DOHH2 (cell line): Measurements from ENCODE around the gene CBFA2T3.

Experiments used
- H3F3A ChIP-seq: fragments of 200-600 bp; sonication (generic), shearing (Covaris generic); 2 replicates; pipeline ENCODE4 v1.6.0; 2016; ENCODE audit warnings: antibody characterized with exemption, mild to moderate bottlenecking; ENCODE audit not compliant: control insufficient read depth, insufficient read depth
- H3K27ac ChIP-seq: fragments of 200-600 bp; sonication (generic); 2 replicates; pipeline ENCODE4 v1.5.1; 2014; ENCODE audit warnings: low read depth, mild to moderate bottlenecking, low read length, moderate library complexity
- H3K27me3 ChIP-seq: fragments of 200-600 bp; sonication (generic); 2 replicates; pipeline ENCODE4 v1.6.1; 2014; ENCODE audit warnings: mild to moderate bottlenecking, low read length, mixed read lengths; ENCODE audit not compliant: control insufficient read depth
- H3K36me3 ChIP-seq: fragments of 200-600 bp; sonication (generic); 2 replicates; pipeline ENCODE4 v1.6.1; 2014; ENCODE audit warnings: mild to moderate bottlenecking, low read length, moderate library complexity, mixed read lengths; ENCODE audit not compliant: control insufficient read depth
- H3K4me1 ChIP-seq: fragments of 200-600 bp; sonication (generic); 2 replicates; pipeline ENCODE4 v1.6.1; 2014; ENCODE audit warnings: mild to moderate bottlenecking, low read length, mixed read lengths; ENCODE audit not compliant: control insufficient read depth
- H3K4me2 ChIP-seq: fragments of 200-600 bp; sonication (generic); 2 replicates; pipeline ENCODE4 v1.6.0; 2014; ENCODE audit warnings: mild to moderate bottlenecking, low read length, moderate library complexity
- H3K4me3 ChIP-seq: fragments of 200-600 bp; sonication (generic); 2 replicates; pipeline ENCODE4 v1.5.1; 2014; ENCODE audit warnings: mild to moderate bottlenecking, low read length, mixed read lengths
- H3K79me2 ChIP-seq: fragments of 200-600 bp; sonication (generic); 2 replicates; pipeline ENCODE4 v1.6.1; 2014; ENCODE audit warnings: mild to moderate bottlenecking, low read length, mixed read lengths; ENCODE audit not compliant: control insufficient read depth
- H3K9me2 ChIP-seq: fragments of 200-600 bp; sonication (generic); replicated peaks from 2 replicates; pipeline ENCODE4 v1.6.1; 2014; ENCODE audit warnings: mild to moderate bottlenecking, low read length, mixed read lengths; ENCODE audit not compliant: control insufficient read depth
- H3K9me3 ChIP-seq: fragments of 200-600 bp; sonication (generic); 2 replicates; pipeline ENCODE4 v1.6.1; 2014; ENCODE audit warnings: antibody characterized with exemption, low read length, mixed read lengths; ENCODE audit not compliant: control insufficient read depth, insufficient read depth
- H4K20me1 ChIP-seq: fragments of 200-600 bp; sonication (generic); 2 replicates; pipeline ENCODE4 v1.6.0; 2014; ENCODE audit warnings: low read depth, mild to moderate bottlenecking, antibody characterized with exemption, low read length, moderate library complexity; ENCODE audit not compliant: control insufficient read depth, insufficient read depth
- CTCF ChIP-seq: fragments of 200-600 bp; sonication (generic); IDR thresholded peaks from one replicate; pipeline ENCODE4 v1.5.1; 2014; ENCODE audit warnings: antibody characterized with exemption, mild to moderate bottlenecking, low read depth, low read length; ENCODE audit not compliant: poor library complexity, severe bottlenecking
- EZH2phosphoT487 ChIP-seq: fragments of 200-600 bp; sonication (generic); IDR thresholded peaks from 2 replicates; pipeline ENCODE4 v1.6.1; 2017; ENCODE audit warnings: borderline replicate concordance, mild to moderate bottlenecking, antibody characterized with exemption, low read length, moderate library complexity, mixed read lengths

Gene CBFA2T3

DNA sequence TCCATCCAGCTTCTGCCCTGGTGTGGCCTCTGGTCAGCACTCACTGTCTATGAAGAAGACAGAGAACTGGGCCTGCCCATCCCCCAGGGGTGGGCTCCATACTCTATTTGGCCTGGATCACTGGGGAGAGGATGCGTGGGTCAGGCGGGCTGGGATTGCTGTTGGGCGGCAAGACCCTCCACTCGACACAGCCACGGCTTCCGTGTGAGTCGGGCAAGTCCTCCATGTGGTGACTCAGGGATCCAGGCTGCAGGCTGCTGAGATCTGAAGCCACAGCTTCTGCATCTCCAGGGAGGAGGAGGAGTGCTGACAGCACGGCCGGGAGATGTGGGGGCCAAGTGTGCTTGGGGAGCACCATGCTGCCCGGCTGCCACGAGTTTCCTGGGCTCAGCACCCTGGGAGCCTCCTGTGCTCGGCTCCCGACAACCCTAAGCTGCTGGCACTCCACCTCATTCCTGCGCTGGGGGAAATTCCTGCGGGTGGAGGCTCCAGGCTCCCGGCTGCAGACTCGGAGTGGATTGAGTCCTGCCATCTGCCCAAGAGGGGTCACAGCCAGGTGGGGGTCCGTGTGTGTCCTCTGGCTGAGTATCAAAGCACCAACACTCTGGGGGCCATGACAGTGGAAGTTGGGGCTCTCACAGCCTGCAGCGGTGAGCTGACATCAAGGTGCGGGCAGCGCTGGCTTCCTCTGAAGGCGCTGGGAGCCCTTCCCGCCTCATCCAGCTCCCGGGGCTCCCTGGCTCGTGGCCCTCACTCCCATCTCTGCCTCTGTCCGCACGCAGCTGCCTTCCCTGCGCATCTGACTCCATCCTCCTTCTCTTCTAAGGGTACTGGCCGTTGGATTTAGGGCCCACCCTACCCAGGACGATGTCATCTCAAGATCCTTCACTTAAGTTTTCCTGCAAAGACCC is 24.4 kb upstream of the CBFA2T3 start:
- H3F3A ChIP-seq = peaks cover 3% of the 10 kb centered on the region; the same call in 1 of the 2 replicates
- H3K27ac ChIP-seq = no peak overlapping the region
- H3K36me3 ChIP-seq = peaks cover 3% of the 10 kb centered on the region; the same call in 1 of the 2 replicates
- no peak for TF ChIP-seq CTCF
- no peak for TF ChIP-seq EZH2phosphoT487
- H3K79me2 ChIP-seq = no peaks in the 10 kb centered on the region
- H3K4me3 ChIP-seq = no peak overlapping the region
- no peaks in the 10 kb centered on the region for H3K9me2 ChIP-seq
- no peaks in the 10 kb centered on the region for H4K20me1 ChIP-seq
- H3K9me3 ChIP-seq = peaks cover 27% of the 10 kb centered on the region
- peaks cover 12% of the 10 kb centered on the region for H3K4me1 ChIP-seq
- no peak overlapping the region for H3K4me2 ChIP-seq
- H3K27me3 ChIP-seq = peaks cover 24% of the 10 kb centered on the region

DNA sequence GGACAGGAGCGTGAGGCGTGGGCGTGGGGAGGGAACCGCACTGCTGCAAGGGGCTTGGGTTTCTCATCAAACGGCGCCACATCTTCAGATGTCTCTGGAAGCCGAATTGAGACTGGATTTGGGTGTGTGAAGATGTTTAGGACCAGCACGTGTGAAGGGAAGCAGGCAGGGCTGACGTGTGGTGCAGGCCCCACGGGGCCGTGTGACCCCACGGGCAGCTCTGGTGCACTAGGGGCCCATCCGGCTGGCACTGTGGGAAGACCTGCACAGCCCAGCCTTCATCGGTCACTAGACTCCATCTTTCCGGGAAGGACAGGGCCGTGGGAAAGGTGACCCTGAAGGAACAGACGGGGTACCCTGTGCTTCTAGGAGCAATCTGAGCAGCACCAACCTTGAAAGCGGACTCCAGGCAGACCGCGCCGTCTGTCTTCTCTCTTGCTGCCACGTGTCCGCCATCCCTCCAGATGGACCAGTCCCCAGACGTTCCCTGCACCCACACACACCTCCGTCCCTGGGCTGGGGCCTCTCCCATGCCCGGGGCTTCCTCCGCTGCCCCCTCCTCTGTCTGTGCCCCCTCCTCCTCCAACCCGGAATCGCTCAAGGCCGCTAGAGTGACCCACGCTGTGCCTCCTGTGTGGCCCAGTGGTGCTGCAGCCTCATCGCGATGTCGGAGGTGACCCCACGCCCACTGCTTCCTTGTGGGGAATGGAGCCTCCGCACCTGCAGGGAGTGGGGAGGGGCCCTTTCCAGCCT is 23.4 kb upstream of the CBFA2T3 start:
- Histone ChIP-seq H3K4me2 (no peak overlapping the region), H4K20me1 (no peaks in the 10 kb centered on the region), H3K36me3 (peaks cover 3% of the 10 kb centered on the region; the same call in 1 of the 2 replicates), H3K9me2 (no peaks in the 10 kb centered on the region), H3K4me1 (peaks cover 12% of the 10 kb centered on the region), H3K9me3 (peaks cover 27% of the 10 kb centered on the region), H3K4me3 (no peak overlapping the region), H3F3A (peaks cover 3% of the 10 kb centered on the region; the same call in 1 of the 2 replicates), H3K27me3 (peaks cover 17% of the 10 kb centered on the region), H3K27ac (no peak overlapping the region), H3K79me2 (no peaks in the 10 kb centered on the region)
- TF ChIP-seq CTCF (no peak), EZH2phosphoT487 (no peak)

- Histone ChIP-seq H3F3A (peaks cover 4% of the 10 kb centered on the region; the same call in 1 of the 2 replicates), H3K4me1 (peaks cover 15% of the 10 kb centered on the region), H3K9me3 (peaks cover 27% of the 10 kb centered on the region), H3K79me2 (no peaks in the 10 kb centered on the region), H3K4me3 (no peak overlapping the region), H4K20me1 (no peaks in the 10 kb centered on the region), H3K9me2 (no peaks in the 10 kb centered on the region), H3K27me3 (peaks cover 14% of the 10 kb centered on the region), H3K4me2 (no peak overlapping the region), H3K36me3 (peaks cover 3% of the 10 kb centered on the region; the same call in 1 of the 2 replicates), H3K27ac (no peak overlapping the region)
- TF ChIP-seq CTCF (no peak), EZH2phosphoT487 (no peak)
These were observed 22.6 kb upstream of the CBFA2T3 start for GRCh38 chr16:88999457-89000206.
